Neural cell (in vitro differentiated cells): ENCODE measurements around the gene RINT1. TPM values are rescaled to one million over a fixed set of nuclear protein-coding genes. Genes with fewer than 3 reads are reported as not detected.

ENCODE experiments used
- H2AFZ ChIP-seq: fragments of 200-600, 300-800 bp; sonication (generic), shearing (Covaris generic); 2 replicates; pipeline ENCODE4 v1.6.0; 2014; ENCODE audit warnings: low read depth, mild to moderate bottlenecking, antibody characterized with exemption, low read length, moderate library complexity
- H3F3A ChIP-seq: fragments of 200-600 bp; shearing (Covaris generic); 2 replicates; pipeline ENCODE4 v1.6.1; 2016; ENCODE audit warnings: mild to moderate bottlenecking, moderate library complexity, mixed read lengths, antibody characterized with exemption, low read length; ENCODE audit not compliant: insufficient read depth, poor library complexity, severe bottlenecking
- H3K27ac ChIP-seq: fragments of 200-600, 300-800 bp; sonication (generic), shearing (Covaris generic); 2 replicates; pipeline ENCODE4 v1.5.1; 2014; ENCODE audit warnings: mild to moderate bottlenecking, low read length, moderate library complexity
- H3K27me3 ChIP-seq: fragments of 300-800, 200-600 bp; sonication (generic), shearing (Covaris generic); 2 replicates; pipeline ENCODE4 v1.6.0; 2014; ENCODE audit warnings: mild to moderate bottlenecking, low read depth, low read length, moderate library complexity; ENCODE audit not compliant: insufficient read depth
- H3K36me3 ChIP-seq: fragments of 300-800, 200-600 bp; sonication (generic), shearing (Covaris generic); 2 replicates; pipeline ENCODE4 v1.5.1; 2014; ENCODE audit warnings: mild to moderate bottlenecking, antibody characterized with exemption, low read length, moderate library complexity; ENCODE audit not compliant: insufficient read depth
- H3K4me2 ChIP-seq: fragments of 300-800, 200-600 bp; sonication (generic), shearing (Covaris generic); 2 replicates; pipeline ENCODE4 v1.6.0; 2014; ENCODE audit warnings: mild to moderate bottlenecking, low read length
- H3K4me3 ChIP-seq: fragments of 300-800, 200-600 bp; sonication (generic), shearing (Covaris generic); 2 replicates; pipeline ENCODE4 v1.5.1; 2014; ENCODE audit warnings: mild to moderate bottlenecking, low read length, moderate library complexity
- H3K79me2 ChIP-seq: fragments of 200-600 bp; shearing (Covaris generic); replicated peaks from 2 replicates; pipeline ENCODE4 v1.6.0; 2014; ENCODE audit warnings: mild to moderate bottlenecking, low read length, moderate library complexity; ENCODE audit not compliant: insufficient read depth
- H3K9ac ChIP-seq: fragments of 300-800, 200-600 bp; sonication (generic), shearing (Covaris generic); 2 replicates; pipeline ENCODE4 v1.6.1; 2016; ENCODE audit warnings: mild to moderate bottlenecking, low read length, mixed read lengths
- H3K9me2 ChIP-seq: fragments of 200-600 bp; shearing (Covaris generic); 2 replicates; pipeline ENCODE4 v1.6.1; 2016; ENCODE audit warnings: mild to moderate bottlenecking, low read length, mixed read lengths; ENCODE audit not compliant: insufficient read depth
- H3K9me3 ChIP-seq: fragments of 200-600, 300-800 bp; sonication (generic), shearing (Covaris generic); 2 replicates; pipeline ENCODE4 v1.6.1; 2016; ENCODE audit warnings: mild to moderate bottlenecking, mixed run types, low read length, moderate library complexity, mixed read lengths
- H4K20me1 ChIP-seq: fragments of 200-600 bp; shearing (Covaris generic); 2 replicates; pipeline ENCODE4 v1.6.1; 2016; ENCODE audit warnings: mild to moderate bottlenecking, mixed run types; ENCODE audit not compliant: insufficient read depth
- EP300 ChIP-seq: fragments of 450-650 bp; conservative IDR thresholded peaks from 2 replicates; pipeline ENCODE4 v1.6.1; 2014; ENCODE audit warnings: antibody characterized with exemption, mild to moderate bottlenecking, moderate library complexity; ENCODE audit not compliant: poor library complexity, severe bottlenecking
- EZH2 ChIP-seq: fragments of 200-600, 300-800 bp; shearing (Covaris generic), sonication (generic); IDR thresholded peaks from 2 replicates; pipeline ENCODE4 v1.6.1; 2014; ENCODE audit warnings: antibody characterized with exemption, low read length, borderline replicate concordance, mild to moderate bottlenecking; ENCODE audit not compliant: insufficient read depth, poor library complexity, severe bottlenecking
- MXI1 ChIP-seq: fragments of 450-650 bp; conservative IDR thresholded peaks from 2 replicates; pipeline ENCODE4 v1.6.1; 2014; ENCODE audit warnings: antibody characterized with exemption, mild to moderate bottlenecking; ENCODE audit not compliant: poor library complexity, severe bottlenecking
- POLR2AphosphoS5 ChIP-seq: IDR thresholded peaks from 2 replicates; pipeline ENCODE4 v1.6.1; 2012
- SMC3 ChIP-seq: fragments of 450-650 bp; conservative IDR thresholded peaks from 2 replicates; pipeline ENCODE4 v1.6.1; 2014; ENCODE audit warnings: antibody characterized with exemption, mild to moderate bottlenecking, moderate library complexity; ENCODE audit not compliant: poor library complexity
- TAF1 ChIP-seq: IDR thresholded peaks from 2 replicates; pipeline ENCODE4 v1.6.1; 2012; ENCODE audit warnings: low read depth
- polyA plus RNA-seq: library from polyadenylated mRNA; depleted of rRNA; stranded (reverse); fragments of >200 nt; gene quantifications from 2 replicates; pipeline ENCODE4 v1.2.3, GENCODE V29; 2014
- TF ChIP-seq, protein P1 (sequence below): IDR thresholded peaks from 2 replicates; pipeline ENCODE4 v1.6.1; 2012; ENCODE audit warnings: borderline replicate concordance
- TF ChIP-seq, protein P2 (sequence below): fragments of 450-650 bp; IDR thresholded peaks from 2 replicates; pipeline ENCODE4 v1.5.1; 2014; ENCODE audit warnings: antibody characterized with exemption, mild to moderate bottlenecking, moderate library complexity; ENCODE audit not compliant: poor library complexity, severe bottlenecking

The RINT1 gene
- polyA plus RNA-seq, 1 donor from 2014 or later, result 8.6 TPM

DNA sequence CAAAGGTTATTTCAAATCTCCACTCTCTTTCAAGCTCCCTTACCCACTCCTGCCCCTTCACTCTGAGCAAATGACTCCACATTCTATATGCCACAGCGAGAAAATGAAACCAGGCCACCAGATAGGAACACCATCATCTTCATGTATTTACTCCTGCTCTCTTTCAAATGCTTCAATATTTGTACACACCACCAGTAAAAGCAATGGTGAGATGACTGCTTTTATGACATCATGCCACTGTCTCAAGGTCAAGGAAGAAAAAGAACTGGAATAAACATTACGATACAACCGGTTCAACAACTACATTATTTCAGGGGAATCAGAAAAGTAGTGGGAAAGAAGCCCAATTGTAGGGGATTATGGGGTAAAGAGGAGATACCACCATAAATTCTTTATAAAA, 42.6 kb upstream of the RINT1 start:
- Histone ChIP-seq H4K20me1 (no peaks in the 10 kb centered on the region), H2AFZ (no peak overlapping the region), H3K9me2 (no peaks in the 10 kb centered on the region), H3K9me3 (no peaks in the 10 kb centered on the region), H3K4me3 (no peak overlapping the region), H3K9ac (no peak overlapping the region), H3K27ac (no peak overlapping the region), H3K4me2 (no peak overlapping the region), H3F3A (no peaks in the 10 kb centered on the region), H3K27me3 (no peaks in the 10 kb centered on the region), H3K36me3 (no peaks in the 10 kb centered on the region), H3K79me2 (no peaks in the 10 kb centered on the region)
- TF ChIP-seq MXI1 (no peak), POLR2AphosphoS5 (no peak), SMC3 (no peak), EZH2 (no peak), TAF1 (no peak), EP300 (no peak)
- TF ChIP-seq, protein P1, sequence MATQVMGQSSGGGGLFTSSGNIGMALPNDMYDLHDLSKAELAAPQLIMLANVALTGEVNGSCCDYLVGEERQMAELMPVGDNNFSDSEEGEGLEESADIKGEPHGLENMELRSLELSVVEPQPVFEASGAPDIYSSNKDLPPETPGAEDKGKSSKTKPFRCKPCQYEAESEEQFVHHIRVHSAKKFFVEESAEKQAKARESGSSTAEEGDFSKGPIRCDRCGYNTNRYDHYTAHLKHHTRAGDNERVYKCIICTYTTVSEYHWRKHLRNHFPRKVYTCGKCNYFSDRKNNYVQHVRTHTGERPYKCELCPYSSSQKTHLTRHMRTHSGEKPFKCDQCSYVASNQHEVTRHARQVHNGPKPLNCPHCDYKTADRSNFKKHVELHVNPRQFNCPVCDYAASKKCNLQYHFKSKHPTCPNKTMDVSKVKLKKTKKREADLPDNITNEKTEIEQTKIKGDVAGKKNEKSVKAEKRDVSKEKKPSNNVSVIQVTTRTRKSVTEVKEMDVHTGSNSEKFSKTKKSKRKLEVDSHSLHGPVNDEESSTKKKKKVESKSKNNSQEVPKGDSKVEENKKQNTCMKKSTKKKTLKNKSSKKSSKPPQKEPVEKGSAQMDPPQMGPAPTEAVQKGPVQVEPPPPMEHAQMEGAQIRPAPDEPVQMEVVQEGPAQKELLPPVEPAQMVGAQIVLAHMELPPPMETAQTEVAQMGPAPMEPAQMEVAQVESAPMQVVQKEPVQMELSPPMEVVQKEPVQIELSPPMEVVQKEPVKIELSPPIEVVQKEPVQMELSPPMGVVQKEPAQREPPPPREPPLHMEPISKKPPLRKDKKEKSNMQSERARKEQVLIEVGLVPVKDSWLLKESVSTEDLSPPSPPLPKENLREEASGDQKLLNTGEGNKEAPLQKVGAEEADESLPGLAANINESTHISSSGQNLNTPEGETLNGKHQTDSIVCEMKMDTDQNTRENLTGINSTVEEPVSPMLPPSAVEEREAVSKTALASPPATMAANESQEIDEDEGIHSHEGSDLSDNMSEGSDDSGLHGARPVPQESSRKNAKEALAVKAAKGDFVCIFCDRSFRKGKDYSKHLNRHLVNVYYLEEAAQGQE, result no peak
- TF ChIP-seq, protein P2, sequence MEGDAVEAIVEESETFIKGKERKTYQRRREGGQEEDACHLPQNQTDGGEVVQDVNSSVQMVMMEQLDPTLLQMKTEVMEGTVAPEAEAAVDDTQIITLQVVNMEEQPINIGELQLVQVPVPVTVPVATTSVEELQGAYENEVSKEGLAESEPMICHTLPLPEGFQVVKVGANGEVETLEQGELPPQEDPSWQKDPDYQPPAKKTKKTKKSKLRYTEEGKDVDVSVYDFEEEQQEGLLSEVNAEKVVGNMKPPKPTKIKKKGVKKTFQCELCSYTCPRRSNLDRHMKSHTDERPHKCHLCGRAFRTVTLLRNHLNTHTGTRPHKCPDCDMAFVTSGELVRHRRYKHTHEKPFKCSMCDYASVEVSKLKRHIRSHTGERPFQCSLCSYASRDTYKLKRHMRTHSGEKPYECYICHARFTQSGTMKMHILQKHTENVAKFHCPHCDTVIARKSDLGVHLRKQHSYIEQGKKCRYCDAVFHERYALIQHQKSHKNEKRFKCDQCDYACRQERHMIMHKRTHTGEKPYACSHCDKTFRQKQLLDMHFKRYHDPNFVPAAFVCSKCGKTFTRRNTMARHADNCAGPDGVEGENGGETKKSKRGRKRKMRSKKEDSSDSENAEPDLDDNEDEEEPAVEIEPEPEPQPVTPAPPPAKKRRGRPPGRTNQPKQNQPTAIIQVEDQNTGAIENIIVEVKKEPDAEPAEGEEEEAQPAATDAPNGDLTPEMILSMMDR, result no peak

DNA sequence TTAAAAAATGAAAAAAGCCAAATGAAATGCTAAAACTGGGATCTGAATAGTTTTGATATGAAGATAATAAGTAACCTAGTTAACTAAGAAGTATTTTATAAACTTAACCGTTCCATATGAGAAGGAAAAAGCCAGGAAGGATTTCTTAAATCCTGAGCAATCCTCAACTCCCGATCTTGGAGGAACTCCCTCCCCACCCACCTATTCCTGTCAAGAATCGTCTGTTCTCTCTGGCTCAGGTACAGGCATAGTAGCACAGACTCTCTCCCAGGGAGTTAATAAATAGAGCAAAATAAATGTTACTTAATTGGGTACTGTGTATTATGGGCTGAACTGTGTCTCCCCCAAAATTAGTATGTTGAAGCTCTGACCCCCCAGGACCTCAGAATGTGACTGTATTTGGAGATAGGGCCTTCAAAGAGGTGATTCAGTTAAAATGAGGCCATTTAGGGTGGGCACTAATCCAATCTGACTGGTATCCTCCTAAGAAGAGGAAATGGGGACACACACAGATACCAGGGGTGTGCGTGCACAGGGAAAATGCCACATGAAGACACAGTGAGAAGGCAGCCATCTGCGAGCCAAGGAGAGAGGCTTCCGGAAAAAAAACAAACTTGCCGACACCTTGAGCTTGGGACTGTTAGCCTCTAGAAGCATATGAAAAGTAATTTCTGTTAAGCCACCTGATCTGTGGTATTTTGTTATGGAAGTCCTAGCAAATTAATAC, 38.6 kb upstream of the RINT1 start:
- Histone ChIP-seq H3K79me2 (no peaks in the 10 kb centered on the region), H3K4me3 (no peak overlapping the region), H3K9ac (no peak overlapping the region), H3K36me3 (no peaks in the 10 kb centered on the region), H3K9me3 (no peaks in the 10 kb centered on the region), H3K27ac (no peak overlapping the region), H3F3A (no peaks in the 10 kb centered on the region), H4K20me1 (no peaks in the 10 kb centered on the region), H3K27me3 (no peaks in the 10 kb centered on the region), H2AFZ (no peak overlapping the region), H3K4me2 (no peak overlapping the region), H3K9me2 (no peaks in the 10 kb centered on the region)
- TF ChIP-seq, protein P2, result no peak
- TF ChIP-seq TAF1 (no peak), EP300 (no peak), EZH2 (no peak)
- TF ChIP-seq, protein P1, result no peak
